H4 (cell line): Measurements from ENCODE around the gene NDUFA8. TPM values are rescaled to one million over a fixed set of nuclear protein-coding genes. Genes with fewer than 3 reads are reported as not detected.

Experiments used
- DNase-seq: peaks from one replicate; pipeline ENCODE4 v3.0.0-alpha.2; 2015; ENCODE audit warnings: low spot score
- total RNA-seq: library from RNA; depleted of rRNA; stranded (reverse); fragments of >200 nt; shearing (Covaris generic); gene quantifications from 2 replicates; pipeline ENCODE4 v1.2.3, GENCODE V29; 2014; rRNA removed

Gene NDUFA8
- 69.3 and 88.0 TPM in 2 replicates for total RNA-seq

- peak; percentile 96 for DNase-seq
Measured at GRCh38 chr9:122159026-122159924, at the start of gene NDUFA8, which contains the start of gene MORN5. Gene NDUFA8, minus strand, starts transcription at chr9:122159779. Its CDS starts 102 bp downstream, at chr9:122159677. Gene MORN5, plus strand, starts transcription at chr9:122159908. Its CDS starts 65 bp downstream, at chr9:122159973.

- DNase-seq, result no peak
Measured at GRCh38 chr9:122207096-122207495, 47.5 kb upstream of the NDUFA8 start.

GRCh38 chr9:122206118-122207046 lies 46.8 kb upstream of the NDUFA8 start:
- DNase-seq, result peak; percentile 33

GRCh38 chr9:122205176-122205575 lies 45.6 kb upstream of the NDUFA8 start:
- DNase-seq, result no peak

- DNase-seq, result no peak
Measured at GRCh38 chr9:122204491-122204890, 44.9 kb upstream of the NDUFA8 start.

- DNase-seq, result no peak
Measured at GRCh38 chr9:122204055-122204454, 44.5 kb upstream of the NDUFA8 start.

GRCh38 chr9:122202111-122202510 lies 42.5 kb upstream of the NDUFA8 start:
- no peak for DNase-seq

- no peak for DNase-seq
Measured at GRCh38 chr9:122201641-122202040, 42.1 kb upstream of the NDUFA8 start.

- peak; percentile 30 for DNase-seq
Measured at GRCh38 chr9:122200960-122201595, 41.5 kb upstream of the NDUFA8 start.

GRCh38 chr9:122197882-122198281 lies 38.3 kb upstream of the NDUFA8 start:
- DNase-seq, result no peak

- DNase-seq, result no peak
Measured at GRCh38 chr9:122197426-122197825, 37.8 kb upstream of the NDUFA8 start.

- no peak for DNase-seq
Measured at GRCh38 chr9:122195875-122196274, 36.3 kb upstream of the NDUFA8 start.

- no peak for DNase-seq
Measured at GRCh38 chr9:122193651-122194050, 34.1 kb upstream of the NDUFA8 start.

GRCh38 chr9:122192914-122193525 lies 33.4 kb upstream of the NDUFA8 start:
- no peak for DNase-seq

GRCh38 chr9:122192261-122192875 lies 32.8 kb upstream of the NDUFA8 start:
- no peak for DNase-seq

GRCh38 chr9:122191584-122191983 lies 32.0 kb upstream of the NDUFA8 start:
- DNase-seq, result no peak

- DNase-seq, result peak; percentile 53
Measured at GRCh38 chr9:122190597-122191381, 31.2 kb upstream of the NDUFA8 start.

- no peak for DNase-seq
Measured at GRCh38 chr9:122188369-122188768, 28.8 kb upstream of the NDUFA8 start.

GRCh38 chr9:122186777-122187470 lies 27.3 kb upstream of the NDUFA8 start:
- no peak for DNase-seq
